ENCODE measurements around the gene TDRD10.

Gene TDRD10

DNA sequence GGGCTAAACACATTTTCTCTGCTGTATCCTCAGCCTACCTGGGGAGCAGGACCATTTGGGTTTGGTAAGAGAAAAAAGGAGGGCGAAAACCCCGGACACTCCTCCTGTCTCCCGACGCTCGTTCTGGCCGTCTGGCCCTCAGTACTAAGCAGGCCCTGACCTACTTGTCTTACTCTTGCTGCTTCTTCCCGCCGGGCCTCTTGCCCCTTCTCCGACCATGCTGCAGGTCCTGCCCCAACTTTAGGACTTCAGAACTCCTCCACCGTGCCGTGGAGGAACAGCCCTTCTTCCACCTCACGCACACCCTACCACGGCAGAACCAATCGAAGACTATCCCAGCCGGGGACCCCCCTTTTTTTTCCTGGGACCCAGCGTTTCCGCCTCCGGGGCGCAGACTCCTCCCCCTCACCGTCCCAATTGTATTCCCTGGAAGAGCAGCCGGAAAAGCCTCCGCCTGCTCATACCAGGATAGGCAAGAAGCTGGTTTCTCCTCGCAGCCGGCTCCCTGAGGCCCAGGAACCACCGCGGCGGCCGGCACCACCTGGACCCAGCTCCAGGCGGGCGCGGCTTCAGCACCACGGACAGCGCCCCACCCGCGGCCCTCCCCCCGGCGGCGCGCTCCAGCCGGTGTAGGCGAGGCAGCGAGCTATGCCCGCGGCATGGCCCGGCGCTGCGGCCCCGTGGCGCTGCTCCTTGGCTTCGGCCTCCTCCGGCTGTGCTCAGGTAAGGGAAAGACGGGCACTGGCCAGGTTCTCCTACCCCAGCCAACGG, 65.6 kb downstream of the TDRD10 start, which contains the start of gene CHRNB2:
Gene CHRNB2 (plus strand): TSS at position 393 of the 771 bp plus-strand sequence. CDS start 267 bp downstream, at position 660.
- TF ChIP-seq CTCF (IDR thresholded peaks at IDR 0.05; ENCODE audit: control insufficient read depth, insufficient read depth, low read depth, low read length, missing control alignments): no peak
- no peak for DNase-seq (ENCODE audit: low read depth)
- H3K4me3 ChIP-seq (ENCODE audit: control insufficient read depth, low read depth, low read length): peak within 1 kb of the TSS; percentile 15

- DNase-seq (ENCODE audit: low read depth): no peak
- TF ChIP-seq CTCF (IDR thresholded peaks at IDR 0.05; ENCODE audit: control insufficient read depth, insufficient read depth, low read depth, low read length, missing control alignments): no peak
These were observed 66.3 kb downstream of the TDRD10 start for GRCh38 chr1:154568157-154568815.

GRCh38 chr1:154571244-154571963, 69.4 kb downstream of the TDRD10 start:
- TF ChIP-seq CTCF (IDR thresholded peaks at IDR 0.05; ENCODE audit: control insufficient read depth, insufficient read depth, low read depth, low read length, missing control alignments): no peak
- DNase-seq (ENCODE audit: low read depth): no peak
- no peak overlapping the region for H3K4me3 ChIP-seq (ENCODE audit: control insufficient read depth, low read depth, low read length)

More at GRCh38 chr1:154568157-154568815, 66.3 kb downstream of the TDRD10 start:
- H3K4me3 ChIP-seq (ENCODE audit: control insufficient read depth, low read depth, low read length): peak overlapping the region; percentile 15

DNA sequence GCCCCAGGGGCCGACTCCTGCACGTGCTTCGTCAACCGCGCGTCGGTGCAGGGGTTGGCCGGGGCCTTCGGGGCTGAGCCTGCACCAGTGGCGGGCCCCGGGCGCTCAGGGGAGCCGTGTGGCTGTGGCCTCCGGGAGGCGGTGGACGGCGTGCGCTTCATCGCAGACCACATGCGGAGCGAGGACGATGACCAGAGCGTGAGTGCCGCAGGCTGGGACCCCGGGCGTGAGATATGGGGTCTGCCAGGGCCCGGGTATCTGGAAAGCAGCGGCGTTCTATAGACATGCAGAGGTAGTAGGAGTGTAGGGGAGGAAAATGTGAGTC, 69.9 kb downstream of the TDRD10 start:
- no peak overlapping the region for H3K4me3 ChIP-seq (ENCODE audit: control insufficient read depth, low read depth, low read length)
- no peak for TF ChIP-seq CTCF (IDR thresholded peaks at IDR 0.05; ENCODE audit: control insufficient read depth, insufficient read depth, low read depth, low read length, missing control alignments)
- DNase-seq (ENCODE audit: low read depth): no peak

GRCh38 chr1:154572468-154573167, 70.6 kb downstream of the TDRD10 start:
- DNase-seq (ENCODE audit: low read depth): no peak
- TF ChIP-seq CTCF (IDR thresholded peaks at IDR 0.05; ENCODE audit: control insufficient read depth, insufficient read depth, low read depth, low read length, missing control alignments): no peak
- no peak overlapping the region for H3K4me3 ChIP-seq (ENCODE audit: control insufficient read depth, low read depth, low read length)

- no peak for DNase-seq (ENCODE audit: low read depth)
- TF ChIP-seq CTCF (IDR thresholded peaks at IDR 0.05; ENCODE audit: control insufficient read depth, insufficient read depth, low read depth, low read length, missing control alignments): no peak
These were observed 71.1 kb downstream of the TDRD10 start for GRCh38 chr1:154573168-154573510.

More at GRCh38 chr1:154573168-154573510, 71.1 kb downstream of the TDRD10 start:
- H3K4me3 ChIP-seq (ENCODE audit: control insufficient read depth, low read depth, low read length): no peak overlapping the region

Measured in AG09309 (cell line).